Mesodermal cell (in vitro differentiated cells): Measurements from ENCODE around the gene DIP2B. TPM values are rescaled to one million over a fixed set of nuclear protein-coding genes. Genes with fewer than 3 reads are reported as not detected.
"Not testable (repeated sequence)": the region's sequence is repeated elsewhere in the genome, so short reads cannot be mapped to it uniquely, and the experiment has no call there.

Source experiments
- H3K27ac ChIP-seq: 2 replicates; pipeline ENCODE4 v1.7.0; 2013; ENCODE audit warnings: mild to moderate bottlenecking, low read depth, low read length, moderate library complexity; ENCODE audit not compliant: severe bottlenecking
- H3K36me3 ChIP-seq: 2 replicates; pipeline ENCODE4 v1.7.1; 2013; ENCODE audit warnings: mild to moderate bottlenecking, low read length, moderate library complexity; ENCODE audit not compliant: control insufficient read depth, insufficient read depth
- H3K4me1 ChIP-seq: one replicate; pipeline ENCODE4 v1.7.1; 2013; ENCODE audit warnings: mild to moderate bottlenecking, low read length; ENCODE audit not compliant: insufficient read depth, control insufficient read depth, poor library complexity, severe bottlenecking
- H3K4me3 ChIP-seq: 2 replicates; pipeline ENCODE4 v1.7.0; 2013; ENCODE audit warnings: low read length, control low read depth, mild to moderate bottlenecking; ENCODE audit not compliant: insufficient read depth, poor library complexity, severe bottlenecking; ENCODE audit errors: extremely low read depth
- H3K9me3 ChIP-seq: 2 replicates; pipeline ENCODE4 v1.7.1; 2013; ENCODE audit warnings: mild to moderate bottlenecking, low read length, moderate library complexity; ENCODE audit not compliant: control insufficient read depth
- WGBS, 2 experiments: methylation state at CpG; one replicate each; pipeline ENCODE4 v1.1.5; 2013; ENCODE audit warnings: missing lambda C conversion rate in 2 of 2; ENCODE audit not compliant: insufficient coverage in 2 of 2; 5-methylcytosine and 5-hydroxymethylcytosine counted together
- polyA plus RNA-seq, 2 experiments: library from polyadenylated mRNA; stranded (reverse); fragments of 50-300 nt; gene quantifications; one replicate each; pipeline ENCODE4 v1.2.3, GENCODE V29; 2013

DIP2B gene
- 23.4 TPM for polyA plus RNA-seq (2013, experiment 1 of 2)
- 21.9 TPM for polyA plus RNA-seq (2013, experiment 2 of 2)

DNA sequence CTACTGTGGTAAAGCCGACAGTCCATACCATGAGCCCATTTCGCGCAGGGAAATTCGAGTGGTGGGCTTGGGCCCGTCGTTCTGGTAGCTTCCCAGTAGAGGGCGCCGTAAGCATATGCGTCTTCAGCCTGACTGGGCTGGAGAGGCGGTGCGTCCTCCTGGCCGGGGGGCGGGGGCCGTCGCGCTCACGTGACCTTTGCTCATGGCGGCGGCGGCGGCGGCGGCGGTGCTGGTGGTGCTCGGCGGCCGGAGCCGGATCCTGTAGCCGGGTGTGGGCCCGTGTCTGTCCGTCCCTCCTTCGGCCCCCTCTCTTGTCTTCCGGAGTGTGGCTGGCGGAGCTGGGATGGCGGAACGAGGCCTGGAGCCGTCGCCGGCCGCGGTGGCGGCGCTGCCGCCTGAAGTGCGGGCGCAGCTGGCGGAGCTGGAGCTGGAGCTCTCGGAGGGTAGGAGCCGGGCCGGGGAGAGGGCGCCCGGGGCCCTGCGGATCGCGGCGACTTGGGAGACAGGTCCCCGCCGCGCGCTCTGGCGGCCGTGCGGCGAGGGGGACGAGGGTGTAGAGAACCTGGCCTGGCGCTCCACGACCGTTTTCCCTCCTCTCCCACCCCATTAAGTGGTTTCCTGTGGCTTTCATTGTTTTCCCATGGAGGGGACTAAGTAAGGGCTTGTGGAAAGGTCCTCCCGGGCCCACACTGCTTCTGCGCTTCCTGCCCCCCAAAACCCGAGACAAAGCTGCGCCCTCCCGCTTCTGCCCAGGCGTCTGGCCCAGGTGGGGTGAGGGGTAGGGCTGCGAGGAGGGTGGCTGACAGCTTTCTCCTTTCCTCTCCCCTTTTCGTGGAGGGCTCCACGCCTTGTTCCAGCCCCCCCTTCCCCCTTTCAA, at the start of gene DIP2B:
DIP2B (plus strand) TSS at position 188 of the 877 bp plus-strand sequence; CDS start at position 344, 156 bp downstream.
- peaks cover 3% of the 10 kb centered on the region for H3K36me3 ChIP-seq
- H3K27ac ChIP-seq, result peak within 1 kb of the TSS; percentile 91
- peak within 1 kb of the TSS; percentile 89 for H3K4me3 ChIP-seq
- WGBS, 2 experiments, result 1% methylated on average over 36 to 60 of the region's 77 CpGs
- no peaks in the 10 kb centered on the region for H3K9me3 ChIP-seq
- H3K4me1 ChIP-seq, result peaks cover 27% of the 10 kb centered on the region

- Histone ChIP-seq H3K27ac (no peak overlapping the region), H3K4me1 (no peaks in the 10 kb centered on the region), H3K4me3 (no peak overlapping the region), H3K36me3 (peaks cover 77% of the 10 kb centered on the region), H3K9me3 (no peaks in the 10 kb centered on the region)
These were observed 46.2 kb upstream of the DIP2B start for GRCh38 chr12:50458606-50459005.

DNA sequence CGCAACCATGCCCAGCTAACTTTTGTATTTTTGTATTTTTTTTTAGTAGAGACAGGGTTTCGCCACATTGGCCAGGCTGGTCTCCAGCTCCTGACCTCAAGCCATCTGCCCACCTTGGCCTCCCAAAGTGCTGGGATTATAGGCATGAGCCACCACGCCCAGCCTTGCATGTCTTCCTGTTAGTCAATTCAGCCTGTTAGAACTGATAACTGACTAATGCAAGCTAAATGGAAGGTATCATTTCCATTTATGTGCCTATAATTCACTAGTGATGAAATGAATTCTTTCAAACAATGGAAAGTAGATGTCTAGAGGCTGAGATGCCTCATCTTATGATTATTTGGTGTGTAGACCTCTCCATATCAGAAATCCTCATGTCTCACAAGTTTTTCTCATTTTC, 37.3 kb upstream of the DIP2B start:
- no peak overlapping the region for H3K4me3 ChIP-seq
- WGBS, 2 experiments, result 92% methylated on average over 2 of the region's 3 CpGs; no CpG with 5 or more reads in 1 of the 2 experiments
- H3K9me3 ChIP-seq, result no peaks in the 10 kb centered on the region
- no peaks in the 10 kb centered on the region for H3K4me1 ChIP-seq
- peaks cover 82% of the 10 kb centered on the region for H3K36me3 ChIP-seq
- H3K27ac ChIP-seq, result no peak overlapping the region

- Histone ChIP-seq H3K27ac (no peak overlapping the region), H3K4me3 (no peak overlapping the region), H3K9me3 (no peaks in the 10 kb centered on the region), H3K4me1 (no peaks in the 10 kb centered on the region), H3K36me3 (peaks cover 42% of the 10 kb centered on the region)
- no CpG with 5 or more reads among the region's 1 CpG for WGBS, 2 experiments
These were observed 27.4 kb upstream of the DIP2B start for GRCh38 chr12:50477241-50477832.

DNA sequence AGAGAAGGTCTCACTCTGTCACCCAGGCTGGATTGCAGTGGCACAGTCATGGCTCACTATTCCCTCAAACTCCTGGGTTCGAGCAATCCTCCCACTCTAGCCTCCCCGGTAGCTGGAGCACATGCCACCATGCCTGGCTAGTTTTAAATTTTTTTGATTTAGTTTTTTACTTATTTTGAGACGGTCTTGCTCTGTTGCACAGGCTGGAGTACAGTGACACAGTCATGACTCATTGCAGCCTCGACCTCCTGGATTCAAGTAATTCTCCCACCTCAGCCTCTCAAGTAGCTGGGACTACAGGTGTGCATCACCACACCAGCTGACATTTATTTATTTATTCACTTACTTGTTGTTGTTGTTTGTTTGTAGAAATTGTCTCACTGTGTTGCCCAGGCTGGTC, 22.2 kb upstream of the DIP2B start:
- Histone ChIP-seq H3K4me3 (no peak overlapping the region), H3K9me3 (no peaks in the 10 kb centered on the region), H3K36me3 (peaks cover 3% of the 10 kb centered on the region), H3K27ac (no peak overlapping the region), H3K4me1 (no peaks in the 10 kb centered on the region)
- WGBS, 2 experiments, result 82 to 92% methylated on average over 2 to 4 of the region's 4 CpGs

DNA sequence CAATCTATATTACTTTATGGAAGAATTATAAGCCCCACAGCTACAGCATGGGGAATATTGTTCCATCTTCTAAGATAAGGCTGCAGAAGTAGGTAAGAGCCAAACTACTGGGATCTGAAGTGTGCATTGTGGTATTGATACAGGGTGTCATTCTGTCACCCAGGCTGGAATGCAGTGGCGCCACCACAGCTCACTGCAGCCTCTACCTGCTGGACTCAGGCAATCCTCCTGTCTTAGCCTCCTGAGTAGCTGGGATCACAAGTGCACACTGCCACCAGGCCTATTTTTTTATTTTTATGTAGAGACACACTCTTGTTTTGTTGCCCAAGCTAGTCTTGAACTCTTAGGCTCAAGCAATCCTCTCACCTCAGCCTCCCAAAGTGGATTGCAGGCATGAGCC, 21.3 kb upstream of the DIP2B start:
- Histone ChIP-seq H3K9me3 (no peaks in the 10 kb centered on the region), H3K36me3 (peaks cover 1% of the 10 kb centered on the region), H3K4me1 (no peaks in the 10 kb centered on the region), H3K4me3 (no peak overlapping the region), H3K27ac (no peak overlapping the region)
- 100% methylated on average over 1 of the region's 1 CpG for whole genome bisulfite sequencing, 2 experiments

GRCh38 chr12:50488801-50489200, 16.0 kb upstream of the DIP2B start:
- 100% methylated on average over 2 to 3 of the region's 5 CpGs for whole genome bisulfite sequencing, 2 experiments
- peaks cover 25% of the 10 kb centered on the region for H3K9me3 ChIP-seq
- H3K27ac ChIP-seq, result no peak overlapping the region
- no peak overlapping the region for H3K4me3 ChIP-seq
- H3K4me1 ChIP-seq, result no peaks in the 10 kb centered on the region
- no peaks in the 10 kb centered on the region for H3K36me3 ChIP-seq

DNA sequence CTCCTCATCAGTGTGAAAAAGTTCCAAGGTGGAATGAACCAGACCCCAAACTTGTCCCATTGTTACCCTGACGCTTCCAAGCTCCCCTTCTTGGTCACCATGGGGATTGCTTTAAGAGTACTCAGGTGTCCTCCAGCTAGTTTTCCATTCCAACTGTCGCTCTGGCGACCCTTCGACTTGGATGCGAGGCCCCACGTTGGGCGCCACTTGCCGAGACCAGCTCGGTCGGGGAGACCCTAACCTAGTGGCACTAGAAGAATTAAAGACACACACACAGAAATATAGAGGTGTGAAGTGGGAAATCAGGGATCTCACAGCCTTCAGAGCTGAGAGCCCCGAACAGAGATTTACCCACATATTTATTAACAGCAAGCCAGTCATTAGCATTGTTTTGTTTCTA, 6.7 kb upstream of the DIP2B start:
- not testable (repeated sequence) for H3K27ac ChIP-seq, H3K36me3 ChIP-seq, H3K4me3 ChIP-seq, H3K4me1 ChIP-seq
- 91 to 97% methylated on average over 3 to 6 of the region's 11 CpGs for WGBS, 2 experiments
- H3K9me3 ChIP-seq, result peaks cover 27% of the 10 kb centered on the region

DNA sequence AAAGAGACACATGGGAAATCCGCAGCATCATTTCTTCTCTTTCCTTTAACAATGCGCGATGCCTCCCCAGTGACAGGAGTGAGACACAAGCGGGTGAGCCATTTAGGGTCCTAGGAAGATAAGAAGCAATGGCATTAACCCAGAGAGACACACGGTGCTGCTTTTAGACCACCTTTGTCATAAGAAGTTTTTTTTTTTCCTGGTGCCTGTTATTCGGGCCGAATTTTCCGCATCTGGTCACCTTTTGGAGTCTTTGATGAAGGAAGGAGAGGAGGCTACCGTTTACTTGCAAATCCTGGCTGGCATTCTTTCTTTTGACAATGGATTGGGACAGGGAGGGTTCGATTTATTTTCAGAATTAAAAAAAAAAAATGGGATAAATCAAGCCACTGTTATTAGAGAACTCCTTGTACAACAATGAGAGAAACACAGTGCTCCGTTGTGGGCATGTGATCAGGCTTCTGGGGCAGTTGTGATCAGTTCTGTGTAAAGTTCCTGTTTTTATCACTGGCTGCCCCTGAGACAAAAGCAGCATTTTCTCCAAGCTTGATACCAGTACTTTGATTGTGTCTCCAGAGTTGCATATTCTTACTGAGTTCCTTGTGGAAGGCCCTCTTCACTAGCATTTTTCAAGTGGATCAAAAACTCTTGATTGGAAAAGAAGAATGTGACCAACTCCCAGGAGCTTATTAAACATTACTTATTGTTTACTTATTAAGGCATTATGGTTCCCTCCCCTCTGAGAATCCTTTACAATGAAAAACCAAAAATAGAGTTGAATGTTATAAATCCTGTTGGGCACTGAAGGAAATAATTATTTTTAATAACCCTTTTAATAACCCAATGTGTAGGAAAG, 1.1 kb downstream of the DIP2B start:
- 2 to 3% methylated on average over 5 to 10 of the region's 11 CpGs for WGBS, 2 experiments
- Histone ChIP-seq H3K4me3 (peak overlapping the region; percentile 89), H3K36me3 (peaks cover 3% of the 10 kb centered on the region), H3K4me1 (peaks cover 27% of the 10 kb centered on the region), H3K9me3 (no peaks in the 10 kb centered on the region), H3K27ac (peak overlapping the region; percentile 91)

- H3K27ac ChIP-seq, result no peak overlapping the region
- 55 to 93% methylated on average over 2 of the region's 2 CpGs for WGBS, 2 experiments
- H3K36me3 ChIP-seq, result peaks cover 3% of the 10 kb centered on the region
- H3K9me3 ChIP-seq, result no peaks in the 10 kb centered on the region
- H3K4me1 ChIP-seq, result peaks cover 27% of the 10 kb centered on the region
- H3K4me3 ChIP-seq, result peak overlapping the region; percentile 89
These were observed 2.1 kb downstream of the DIP2B start for GRCh38 chr12:50506753-50507473.
